ENCODE measurements around the gene FBXO42. TPM values are rescaled to one million over a fixed set of nuclear protein-coding genes. Genes with fewer than 3 reads are reported as not detected.

FBXO42 gene
- total RNA-seq = 10 to 100 TPM; 20.8 to 41.9 (median 24.0) TPM

- 0 to 3% methylated on average over 16 to 34 of the region's 81 CpGs for WGBS, 2 donors
- H3K27me3 ChIP-seq = no peaks in the 10 kb centered on the region
- peak; percentile 92 to 99 for DNase-seq
These were observed at the start of gene FBXO42 for GRCh38 chr1:16351994-16352841. Gene FBXO42, minus strand, starts transcription at chr1:16352480. Its CDS starts 37,062 bp downstream, at chr1:16315418.

GRCh38 chr1:16398371-16398953 is 46.2 kb upstream of the FBXO42 start:
- peaks cover 15 to 65% (median 41%) of the 10 kb centered on the region in 4 donors for H3K36me3 ChIP-seq
- H3K4me1 ChIP-seq = peaks cover 0 to 17% (median 7%) of the 10 kb centered on the region in 4 donors
- H3K4me3 ChIP-seq = no peak overlapping the region
- TF ChIP-seq POLR2AphosphoS5 (IDR thresholded peaks at IDR 0.05) (no peak), EP300 (IDR thresholded peaks at IDR 0.05) (no peak), POLR2A (IDR thresholded peaks at IDR 0.05) (no peak), CTCF (IDR thresholded peaks at IDR 0.05) (no peak)
- no peaks in the 10 kb centered on the region for H3K9me3 ChIP-seq
- H3K27ac ChIP-seq = no peak overlapping the region
- ATAC-seq (ENCODE audit: low FRiP score in 2 of 2) (no peak), DNase-seq (no peak)
- H3K27me3 ChIP-seq = no peaks in the 10 kb centered on the region
- WGBS, 2 donors = 90 to 98% methylated on average over 4 to 5 of the region's 5 CpGs

More at GRCh38 chr1:16351994-16352841, at the start of gene FBXO42:
- peak within 1 kb of the TSS; percentile 93 to 98 (median 96) for H3K27ac ChIP-seq
- peaks cover 16 to 36% (median 23%) of the 10 kb centered on the region in 4 donors for H3K4me1 ChIP-seq
- peak; percentile 96 to 99 for ATAC-seq (ENCODE audit: low FRiP score in 2 of 2)
- peak within 1 kb of the TSS; percentile 80 to 98 (median 88) for H3K4me3 ChIP-seq
- H3K9me3 ChIP-seq = no peaks in the 10 kb centered on the region
- no peak for TF ChIP-seq EP300 (IDR thresholded peaks at IDR 0.05)
- TF ChIP-seq POLR2A (IDR thresholded peaks at IDR 0.05) = peak in 3 of 4 donors; percentile 78 to 97 (median 86)
- TF ChIP-seq POLR2AphosphoS5 (IDR thresholded peaks at IDR 0.05) = peak; percentile 58 to 84
- TF ChIP-seq CTCF (IDR thresholded peaks at IDR 0.05) = peak in 5 of 6 experiments; percentile 40 to 71 (median 55)
- H3K36me3 ChIP-seq = no peaks in the 10 kb centered on the region

- no peaks in the 10 kb centered on the region for H3K27me3 ChIP-seq
- no peak for TF ChIP-seq POLR2A (IDR thresholded peaks at IDR 0.05)
- no peak for TF ChIP-seq CTCF (IDR thresholded peaks at IDR 0.05)
- no peak for TF ChIP-seq POLR2AphosphoS5 (IDR thresholded peaks at IDR 0.05)
- no peak for TF ChIP-seq EP300 (IDR thresholded peaks at IDR 0.05)
- H3K36me3 ChIP-seq = peaks cover 15 to 69% (median 43%) of the 10 kb centered on the region in 4 donors
- peak overlapping the region in 3 of 4 donors; percentile 0 to 22 (median 6) for H3K27ac ChIP-seq
- H3K9me3 ChIP-seq = no peaks in the 10 kb centered on the region
- DNase-seq = no peak
- no peak for ATAC-seq (ENCODE audit: low FRiP score in 2 of 2)
- H3K4me3 ChIP-seq = no peak overlapping the region
- H3K4me1 ChIP-seq = peaks cover 12 to 28% (median 19%) of the 10 kb centered on the region in 4 donors
- 44 to 49% methylated on average over 5 of the region's 5 CpGs for WGBS, 2 donors
These were observed 44.8 kb upstream of the FBXO42 start for GRCh38 chr1:16397120-16397519.

GRCh38 chr1:16396591-16396990 is 44.3 kb upstream of the FBXO42 start:
- TF ChIP-seq POLR2AphosphoS5 (IDR thresholded peaks at IDR 0.05) = no peak
- TF ChIP-seq EP300 (IDR thresholded peaks at IDR 0.05) = no peak
- no peak for TF ChIP-seq CTCF (IDR thresholded peaks at IDR 0.05)
- no peak for TF ChIP-seq POLR2A (IDR thresholded peaks at IDR 0.05)
- no peak overlapping the region for H3K4me3 ChIP-seq
- H3K27me3 ChIP-seq = no peaks in the 10 kb centered on the region
- 69 to 75% methylated on average over 6 to 7 of the region's 7 CpGs for WGBS, 2 donors
- H3K4me1 ChIP-seq = peaks cover 17 to 33% (median 24%) of the 10 kb centered on the region in 4 donors
- no peak for DNase-seq
- no peak for ATAC-seq (ENCODE audit: low FRiP score in 2 of 2)
- peaks cover 15 to 69% (median 43%) of the 10 kb centered on the region in 4 donors for H3K36me3 ChIP-seq
- H3K9me3 ChIP-seq = no peaks in the 10 kb centered on the region
- H3K27ac ChIP-seq = peak overlapping the region in 3 of 4 donors; percentile 0 to 22 (median 6)

Measured in upper lobe of left lung (tissue), 6 donors.